Measurements from ENCODE around the gene LRRC74B. TPM values are rescaled to one million over a fixed set of nuclear protein-coding genes. Genes with fewer than 3 reads are reported as not detected.

Gene LRRC74B
- total RNA-seq, 4 donors from 2014 or later: 0.14 to 0.18 TPM; not detected in 2

- no peaks in the 10 kb centered on the region for H3K36me3 ChIP-seq
- no peak overlapping the region for H3K4me3 ChIP-seq
- H3K27ac ChIP-seq: no peak overlapping the region
- intact Hi-C loops (cut with DNase I; ENCODE audit: low total_unique reads): no loop called here
- no peaks in the 10 kb centered on the region for H3K4me1 ChIP-seq
- H3K9me3 ChIP-seq: no peaks in the 10 kb centered on the region
- DNase-seq: no peak
- TF ChIP-seq, protein P1, sequence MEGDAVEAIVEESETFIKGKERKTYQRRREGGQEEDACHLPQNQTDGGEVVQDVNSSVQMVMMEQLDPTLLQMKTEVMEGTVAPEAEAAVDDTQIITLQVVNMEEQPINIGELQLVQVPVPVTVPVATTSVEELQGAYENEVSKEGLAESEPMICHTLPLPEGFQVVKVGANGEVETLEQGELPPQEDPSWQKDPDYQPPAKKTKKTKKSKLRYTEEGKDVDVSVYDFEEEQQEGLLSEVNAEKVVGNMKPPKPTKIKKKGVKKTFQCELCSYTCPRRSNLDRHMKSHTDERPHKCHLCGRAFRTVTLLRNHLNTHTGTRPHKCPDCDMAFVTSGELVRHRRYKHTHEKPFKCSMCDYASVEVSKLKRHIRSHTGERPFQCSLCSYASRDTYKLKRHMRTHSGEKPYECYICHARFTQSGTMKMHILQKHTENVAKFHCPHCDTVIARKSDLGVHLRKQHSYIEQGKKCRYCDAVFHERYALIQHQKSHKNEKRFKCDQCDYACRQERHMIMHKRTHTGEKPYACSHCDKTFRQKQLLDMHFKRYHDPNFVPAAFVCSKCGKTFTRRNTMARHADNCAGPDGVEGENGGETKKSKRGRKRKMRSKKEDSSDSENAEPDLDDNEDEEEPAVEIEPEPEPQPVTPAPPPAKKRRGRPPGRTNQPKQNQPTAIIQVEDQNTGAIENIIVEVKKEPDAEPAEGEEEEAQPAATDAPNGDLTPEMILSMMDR (IDR thresholded peaks at IDR 0.05): no peak
- TF ChIP-seq POLR2A (IDR thresholded peaks at IDR 0.05): no peak
- H3K27me3 ChIP-seq: peaks cover 0 to 6% of the 10 kb centered on the region in 2 donors
These were observed 56.3 kb downstream of the LRRC74B start for GRCh38 chr22:21101877-21102638.

DNA sequence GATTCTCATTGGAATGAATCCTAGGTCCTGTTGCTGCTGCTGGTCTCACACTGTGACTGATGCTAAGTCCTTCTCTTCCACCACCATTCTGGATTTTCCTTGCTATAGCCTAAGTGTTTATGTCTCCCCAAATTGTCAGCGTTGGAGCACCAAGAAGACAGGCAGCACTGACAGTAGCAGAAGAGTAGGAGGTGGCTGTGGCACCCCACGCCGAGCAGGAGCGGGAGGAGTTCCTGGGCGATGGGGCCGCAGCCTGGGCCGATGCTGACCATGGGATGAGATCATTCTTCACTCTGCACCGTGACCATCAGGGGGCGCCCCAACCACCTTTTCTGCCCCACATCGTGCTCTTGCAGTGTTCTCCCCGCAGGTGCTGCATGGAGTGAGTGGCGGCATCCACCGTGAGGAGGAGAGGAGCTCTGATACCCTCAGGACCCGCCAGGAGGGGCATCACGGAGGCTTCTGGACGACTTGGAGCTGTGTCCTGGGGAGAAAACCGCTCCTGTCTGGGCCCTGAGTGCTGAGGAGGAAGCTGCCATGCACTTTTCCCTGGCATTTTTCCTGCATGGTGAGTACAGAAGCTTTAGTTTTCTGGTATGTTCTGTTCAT, 57.0 kb downstream of the LRRC74B start:
- no peak overlapping the region for H3K27ac ChIP-seq
- intact Hi-C loops (cut with DNase I; ENCODE audit: low total_unique reads): no loop called here
- DNase-seq: peak; percentile 42 to 67
- H3K36me3 ChIP-seq: no peaks in the 10 kb centered on the region
- H3K9me3 ChIP-seq: no peaks in the 10 kb centered on the region
- TF ChIP-seq POLR2A (IDR thresholded peaks at IDR 0.05): no peak
- TF ChIP-seq, protein P1 (IDR thresholded peaks at IDR 0.05): peak; percentile 32 to 55 (median 50)
- H3K4me1 ChIP-seq: no peaks in the 10 kb centered on the region
- H3K27me3 ChIP-seq: peaks cover 0 to 10% of the 10 kb centered on the region in 2 donors
- no peak overlapping the region for H3K4me3 ChIP-seq

DNA sequence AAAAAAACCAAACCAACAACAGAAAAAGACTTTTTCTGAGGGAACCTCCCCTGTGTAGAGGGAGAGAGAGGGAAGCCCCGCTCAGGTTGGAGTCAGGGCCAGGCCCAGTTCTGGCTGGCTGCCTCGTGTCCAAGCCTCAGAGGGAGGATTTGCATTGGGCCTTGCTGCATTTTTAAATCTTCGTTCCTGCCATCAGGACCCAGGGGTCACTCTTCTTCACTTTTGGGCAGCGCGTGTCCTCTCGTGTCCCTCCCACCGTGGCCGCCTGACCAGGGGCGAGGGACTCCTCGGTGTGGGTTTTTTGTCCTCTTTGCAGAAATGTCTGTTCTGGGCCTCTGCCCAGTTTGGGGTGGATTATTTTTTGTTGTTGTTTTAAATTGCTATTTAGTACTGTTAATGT, 57.9 kb downstream of the LRRC74B start:
- no peaks in the 10 kb centered on the region for H3K36me3 ChIP-seq
- DNase-seq: no peak
- intact Hi-C loops (cut with DNase I; ENCODE audit: low total_unique reads): no loop called here
- H3K4me3 ChIP-seq: no peak overlapping the region
- peaks cover 0 to 10% of the 10 kb centered on the region in 2 donors for H3K27me3 ChIP-seq
- no peaks in the 10 kb centered on the region for H3K9me3 ChIP-seq
- TF ChIP-seq, protein P1 (IDR thresholded peaks at IDR 0.05): no peak
- no peak for TF ChIP-seq POLR2A (IDR thresholded peaks at IDR 0.05)
- no peak overlapping the region for H3K27ac ChIP-seq
- H3K4me1 ChIP-seq: no peaks in the 10 kb centered on the region

DNA sequence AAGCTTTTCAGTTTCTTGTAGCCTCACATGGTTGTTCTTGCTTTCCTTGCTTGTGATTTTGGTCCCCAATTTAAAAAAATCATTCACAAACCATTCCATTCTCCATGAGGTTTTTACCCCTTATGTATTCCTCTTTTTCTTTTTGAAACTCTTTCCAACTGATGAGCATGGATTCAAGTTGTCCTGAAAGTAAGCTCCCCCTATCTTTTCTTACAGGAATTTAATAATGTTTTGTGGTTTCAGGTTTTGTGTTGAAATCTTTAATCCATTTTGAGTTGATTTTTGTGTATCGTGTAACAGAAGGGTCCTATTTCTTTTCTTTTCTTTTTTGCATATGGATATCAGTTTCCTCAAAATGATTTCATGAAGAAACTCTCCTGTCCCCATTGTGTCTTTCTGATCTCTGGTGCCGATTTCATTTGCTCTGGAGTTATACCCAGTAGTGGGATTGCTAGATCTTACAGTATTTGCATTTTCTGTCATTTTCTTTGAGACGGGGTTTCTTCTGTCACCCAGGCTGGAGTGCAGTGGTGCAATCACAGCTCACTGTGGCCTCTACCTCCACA, 58.5 kb downstream of the LRRC74B start:
- no peaks in the 10 kb centered on the region for H3K4me1 ChIP-seq
- no peak overlapping the region for H3K27ac ChIP-seq
- intact Hi-C loops (cut with DNase I; ENCODE audit: low total_unique reads): no loop called here
- peaks cover 0 to 10% of the 10 kb centered on the region in 2 donors for H3K27me3 ChIP-seq
- no peaks in the 10 kb centered on the region for H3K9me3 ChIP-seq
- no peak overlapping the region for H3K4me3 ChIP-seq
- H3K36me3 ChIP-seq: no peaks in the 10 kb centered on the region
- no peak for TF ChIP-seq POLR2A (IDR thresholded peaks at IDR 0.05)
- TF ChIP-seq, protein P1 (IDR thresholded peaks at IDR 0.05): no peak
- no peak for DNase-seq

DNA sequence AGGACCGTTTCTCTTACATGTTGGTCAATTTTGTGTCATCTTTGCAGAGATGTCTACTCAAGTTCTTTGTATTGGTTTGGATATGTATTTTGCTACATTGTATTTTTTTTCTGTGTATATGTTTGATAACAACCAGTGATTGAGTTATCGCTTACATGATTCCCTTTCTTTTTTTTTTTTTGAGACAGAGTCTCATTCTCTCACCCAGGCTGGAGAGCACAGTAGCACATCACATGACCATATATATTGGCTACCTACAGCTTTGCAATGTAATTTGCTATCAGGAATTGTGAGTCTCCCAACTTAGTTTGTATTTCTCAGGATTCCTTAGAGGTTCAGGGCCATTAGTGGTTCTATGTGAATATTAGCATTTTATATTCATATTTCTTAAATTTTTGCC, 59.5 kb downstream of the LRRC74B start:
- no peak for DNase-seq
- Histone ChIP-seq H3K36me3 (no peaks in the 10 kb centered on the region), H3K9me3 (no peaks in the 10 kb centered on the region), H3K4me3 (no peak overlapping the region), H3K27ac (no peak overlapping the region), H3K27me3 (peaks cover 0 to 10% of the 10 kb centered on the region in 2 donors), H3K4me1 (no peaks in the 10 kb centered on the region)
- TF ChIP-seq, protein P1 (IDR thresholded peaks at IDR 0.05): no peak
- no peak for TF ChIP-seq POLR2A (IDR thresholded peaks at IDR 0.05)
- intact Hi-C loops (cut with DNase I; ENCODE audit: low total_unique reads): no loop called here

Data from uterus (tissue), 4 donors.